GM18870 (cell line): ENCODE measurements around the gene CKAP5.

Source experiments
- ATAC-seq: cut with Tn5 transposase; IDR thresholded peaks from one replicate; pipeline ENCODE4 v1.9.1; 2021; ENCODE audit warnings: moderate library complexity; ENCODE audit not compliant: unreplicated experiment

Gene CKAP5

DNA sequence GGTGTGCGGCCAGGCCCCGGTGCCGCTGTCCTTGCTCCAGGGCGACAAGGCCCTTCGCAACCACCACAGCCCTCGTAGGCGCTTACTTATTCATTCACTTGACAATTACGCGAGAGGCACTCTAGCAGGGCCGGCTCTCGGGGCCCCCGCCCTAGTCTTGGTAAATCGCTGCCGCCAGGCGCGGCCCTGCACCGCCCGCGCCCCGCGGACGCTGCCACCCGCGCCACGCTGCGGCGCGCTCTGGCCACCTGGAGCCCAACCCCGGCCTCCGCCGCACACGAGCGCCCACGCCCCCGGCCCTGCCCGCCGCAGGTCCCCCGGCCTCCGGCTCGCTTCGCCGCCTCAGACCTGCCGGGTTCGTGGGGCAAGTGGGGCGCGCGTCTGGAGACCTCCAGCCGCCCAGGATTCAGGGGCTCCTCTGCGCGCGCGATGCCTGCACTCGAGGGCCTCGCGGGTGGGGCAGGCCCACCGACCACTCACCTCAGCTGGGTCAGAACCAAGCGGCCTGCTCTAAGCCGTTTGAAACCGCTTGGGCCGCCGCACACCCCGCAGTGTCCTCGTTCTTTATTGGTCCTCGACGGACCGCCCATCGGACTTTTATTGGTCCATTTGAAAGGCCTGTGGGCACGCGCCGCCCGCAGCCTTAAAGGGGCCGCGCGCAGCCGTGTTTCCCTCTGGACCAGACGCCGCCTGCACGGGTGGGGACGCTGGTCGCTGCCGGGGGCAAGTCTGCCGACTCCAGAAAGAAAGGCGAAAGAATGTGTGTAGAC lies at the start of gene CKAP5:
Gene CKAP5, minus strand, starts transcription at position 541 of the 770 bp plus-strand sequence. CDS start 25,049 bp downstream, outside the sequence.
- peak; percentile 93 for ATAC-seq

- ATAC-seq = no peak
Observed at GRCh38 chr11:46895821-46896220, 49.7 kb upstream of the CKAP5 start.

DNA sequence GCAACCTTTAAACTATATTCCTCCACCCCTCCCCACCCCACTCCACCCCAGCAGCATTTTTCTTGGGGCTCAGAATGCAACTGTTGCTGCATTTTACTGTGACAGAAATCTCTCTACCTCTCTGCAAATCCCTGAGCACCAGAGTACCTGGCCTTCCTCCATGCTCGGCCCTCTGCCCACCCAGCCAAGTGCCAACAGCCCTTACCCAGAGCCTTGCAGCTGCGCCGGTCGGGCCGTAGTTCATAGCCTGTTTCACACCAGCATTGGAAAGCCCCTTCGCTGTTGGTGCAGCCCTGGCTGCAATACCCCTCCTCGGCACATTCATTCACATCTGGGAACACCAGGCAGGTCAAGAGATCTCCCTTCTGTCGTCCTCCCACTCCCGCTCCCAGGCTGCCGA lies 48.9 kb upstream of the CKAP5 start:
- ATAC-seq = no peak

- no peak for ATAC-seq
Observed at GRCh38 chr11:46894506-46894905, 48.4 kb upstream of the CKAP5 start.

- no peak for ATAC-seq
Observed at GRCh38 chr11:46892838-46893237, 46.8 kb upstream of the CKAP5 start.

- no peak for ATAC-seq
Observed at GRCh38 chr11:46892109-46892508, 46.0 kb upstream of the CKAP5 start.

DNA sequence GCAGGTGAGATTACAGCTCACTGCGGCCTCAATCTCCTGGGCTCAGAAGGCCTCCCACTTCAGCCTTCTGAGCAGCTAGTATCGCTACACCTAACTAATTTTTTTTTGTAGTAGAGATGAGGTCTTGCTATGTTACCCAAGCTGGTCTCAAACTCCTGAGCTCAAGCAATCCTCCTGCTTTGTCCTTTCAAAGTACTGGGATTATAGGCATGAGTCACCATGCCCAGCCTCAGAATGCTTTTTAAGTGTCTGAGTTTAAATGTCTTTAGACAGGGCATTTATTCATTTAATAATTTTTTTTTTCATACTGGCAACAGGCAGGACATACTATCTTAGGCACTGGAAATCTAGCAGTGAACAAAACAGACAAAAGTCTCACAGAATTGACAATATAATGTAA lies 44.6 kb upstream of the CKAP5 start:
- ATAC-seq = no peak

GRCh38 chr11:46889689-46890475 lies 43.8 kb upstream of the CKAP5 start:
- ATAC-seq = no peak

DNA sequence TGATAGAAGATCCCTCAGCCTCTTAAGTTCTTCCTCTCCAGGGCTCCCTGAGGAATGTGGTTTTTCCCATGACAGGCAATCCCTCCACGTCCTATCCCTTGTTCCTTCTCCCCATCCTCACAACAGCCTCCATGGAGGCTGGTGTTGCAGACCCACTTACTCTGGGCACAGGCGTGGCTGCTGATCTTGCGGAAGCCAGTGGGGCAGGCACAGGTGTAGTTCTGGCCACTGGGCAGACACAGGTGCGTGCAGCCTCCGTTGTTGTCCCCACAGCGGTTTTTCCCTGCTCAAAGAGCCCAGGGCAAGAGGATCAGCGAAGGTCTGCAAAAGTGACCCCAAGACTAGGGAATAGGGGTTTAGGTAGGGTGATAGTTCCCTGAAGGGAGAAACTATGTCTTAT lies 43.2 kb upstream of the CKAP5 start:
- no peak for ATAC-seq

DNA sequence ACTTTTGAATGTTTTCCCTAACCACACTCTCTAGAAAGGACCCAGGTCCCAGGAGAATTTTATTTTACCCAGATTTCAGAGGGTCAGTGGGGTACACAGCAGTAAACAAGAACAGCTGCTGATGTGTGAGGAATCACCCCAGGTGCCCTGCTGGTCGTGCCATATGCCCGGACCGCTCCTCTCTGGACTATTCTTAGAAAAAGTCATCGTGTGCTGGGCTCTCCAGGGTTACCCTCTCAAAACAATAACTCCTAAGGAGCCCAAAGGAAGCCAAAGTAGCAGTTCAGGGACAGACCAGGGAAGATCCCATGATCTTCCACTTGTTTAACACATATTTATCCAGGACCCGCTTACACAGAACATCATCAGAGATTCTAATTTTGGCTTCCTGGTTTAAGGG lies 42.6 kb upstream of the CKAP5 start:
- ATAC-seq = no peak

DNA sequence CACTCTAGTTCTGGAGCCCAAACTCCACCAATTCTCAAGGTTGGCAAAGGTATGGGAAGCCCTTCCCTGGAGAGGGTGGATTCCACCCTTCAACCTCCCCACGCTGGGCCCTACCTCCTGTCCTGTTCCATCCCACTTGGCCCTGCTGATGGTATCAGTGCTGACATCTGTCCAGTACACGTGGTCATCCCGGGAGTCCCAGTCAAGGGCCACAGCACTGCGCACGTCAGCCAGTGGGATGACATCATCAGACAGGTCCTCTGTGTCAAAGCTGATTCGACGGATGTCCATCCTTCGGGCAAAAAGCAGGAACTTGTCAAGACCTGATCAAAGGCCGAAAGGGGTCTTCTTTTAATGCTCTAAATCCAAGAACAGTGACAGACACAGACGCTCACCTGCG lies 40.1 kb upstream of the CKAP5 start:
- no peak for ATAC-seq

DNA sequence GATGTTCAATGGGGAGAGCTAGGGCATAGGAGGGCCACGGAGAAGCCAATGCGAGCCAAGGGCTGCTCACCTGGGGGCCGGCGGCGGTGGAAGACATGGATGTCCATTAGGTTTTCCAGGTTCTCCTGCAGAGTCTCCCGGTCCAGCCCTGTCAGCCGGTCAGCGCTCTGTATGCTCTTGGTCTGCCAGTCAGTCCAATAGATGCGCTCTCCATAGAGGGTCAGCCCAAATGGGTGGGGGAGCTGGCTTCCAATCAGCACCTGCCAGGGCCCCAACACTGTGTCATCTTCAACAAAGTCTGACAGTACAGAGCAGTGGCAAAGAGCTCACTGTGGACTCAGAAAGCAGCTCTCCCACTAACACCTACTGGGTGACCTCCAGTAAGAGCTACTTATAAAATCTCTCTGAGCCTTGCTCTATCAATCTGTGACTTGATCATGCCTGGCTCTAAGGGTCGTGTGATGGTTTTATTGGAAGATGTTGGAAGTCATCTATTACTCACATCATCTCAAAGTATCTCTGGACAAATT lies 33.0 kb upstream of the CKAP5 start:
- ATAC-seq = no peak

GRCh38 chr11:46877580-46877979 lies 31.5 kb upstream of the CKAP5 start:
- ATAC-seq = no peak

- ATAC-seq = no peak
Observed at GRCh38 chr11:46876471-46876870, 30.4 kb upstream of the CKAP5 start.

GRCh38 chr11:46874586-46874985 lies 28.5 kb upstream of the CKAP5 start:
- ATAC-seq = no peak

- ATAC-seq = no peak
Observed at GRCh38 chr11:46868912-46869311, 22.8 kb upstream of the CKAP5 start.

DNA sequence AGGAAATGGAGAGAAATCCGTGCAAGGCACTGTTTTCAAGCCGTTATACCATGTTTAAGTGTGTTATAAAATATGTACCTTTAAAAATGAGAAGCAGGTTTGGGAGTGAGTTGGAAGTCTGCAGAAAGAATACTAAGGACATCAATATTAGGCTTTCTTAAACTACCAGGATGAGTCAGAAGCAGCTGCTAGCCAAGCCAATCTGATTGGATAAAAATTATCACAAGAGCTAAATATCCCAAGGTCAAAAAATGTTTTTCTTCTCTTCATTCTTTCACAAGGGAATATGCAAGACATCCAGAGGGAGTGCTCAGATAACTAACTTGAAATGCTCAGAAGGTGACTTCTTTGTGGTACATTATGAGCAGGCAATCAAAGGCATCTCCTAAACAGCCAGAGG lies 19.3 kb upstream of the CKAP5 start:
- no peak for ATAC-seq

GRCh38 chr11:46860218-46860617 lies 14.1 kb upstream of the CKAP5 start:
- ATAC-seq = no peak

GRCh38 chr11:46858920-46859546 lies 13.0 kb upstream of the CKAP5 start:
- no peak for ATAC-seq

DNA sequence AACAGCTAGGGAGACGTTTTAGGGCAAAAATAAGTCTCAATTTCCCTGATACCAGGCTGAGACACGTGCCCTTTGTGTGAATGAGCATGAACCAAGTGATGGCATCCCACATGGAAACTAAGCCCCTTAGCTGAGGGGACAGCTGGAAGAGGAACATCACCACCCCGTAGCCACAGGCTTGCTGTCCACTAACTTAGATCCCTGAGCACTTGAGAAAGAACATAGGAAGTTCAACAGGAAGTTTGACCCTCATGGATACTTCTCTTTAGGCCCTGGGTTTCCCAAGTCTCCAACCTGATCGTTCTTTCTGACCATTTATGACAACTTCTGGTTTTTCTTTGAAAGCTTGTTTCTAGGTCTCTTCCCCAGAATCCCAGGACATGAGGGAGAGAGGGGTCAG lies 11.6 kb upstream of the CKAP5 start:
- ATAC-seq = no peak

DNA sequence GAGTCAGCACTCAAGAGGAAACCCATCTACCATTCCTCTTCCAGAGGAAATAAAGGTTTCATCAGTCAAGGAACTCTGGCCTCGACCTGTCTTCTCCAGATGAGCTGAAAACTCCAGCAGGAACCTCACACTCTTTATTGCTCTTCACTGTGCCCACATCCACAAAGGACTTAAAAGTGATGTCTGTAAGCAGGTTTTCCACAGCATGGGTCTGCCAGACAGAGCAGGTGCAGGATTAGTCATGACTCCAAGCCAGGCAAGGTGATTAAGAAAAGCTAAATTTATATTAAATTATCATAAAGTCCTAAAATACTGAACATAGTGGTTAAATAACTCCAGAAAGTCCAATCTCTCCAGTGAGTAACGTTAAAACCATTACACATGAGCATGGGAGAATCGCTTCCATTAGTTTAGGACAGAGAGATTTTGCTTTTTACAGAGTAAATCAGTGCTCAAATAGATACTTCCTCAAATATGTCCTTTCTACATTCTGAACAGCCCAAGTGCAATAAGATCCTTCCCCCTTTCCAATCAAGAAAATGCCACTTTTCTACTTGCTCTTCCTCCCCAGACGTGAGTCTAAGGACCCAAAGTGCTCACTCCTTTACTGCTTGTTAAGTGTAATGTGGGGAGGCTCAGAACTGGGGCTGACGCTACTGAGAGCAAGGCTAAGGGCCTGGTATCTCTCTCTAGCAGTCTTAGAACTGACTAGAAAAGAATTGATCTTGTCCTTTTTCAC lies 10.7 kb upstream of the CKAP5 start:
- no peak for ATAC-seq
